GOT3 (cell line): ENCODE results near the gene SLC7A11.

Experiments used
- DNase-seq: peaks from one replicate; lab custom pipeline; 2025; ENCODE audit warnings: mixed read lengths; lab: John Stamatoyannopoulos, UW

The SLC7A11 gene

GRCh38 chr4:138242076-138242833 lies at the start of gene SLC7A11:
TSS of gene SLC7A11 (minus strand) at chr4:138242349. CDS start at chr4:138242069, 280 bp downstream.
- no peak for DNase-seq

GRCh38 chr4:138291431-138291830 lies 49.3 kb upstream of the SLC7A11 start:
- DNase-seq, result no peak

GRCh38 chr4:138290805-138291204 lies 48.7 kb upstream of the SLC7A11 start:
- DNase-seq, result no peak

- no peak for DNase-seq
Observed at GRCh38 chr4:138279286-138279685, 37.1 kb upstream of the SLC7A11 start.

GRCh38 chr4:138277133-138277532 lies 35.0 kb upstream of the SLC7A11 start:
- no peak for DNase-seq

- DNase-seq, result no peak
Observed at GRCh38 chr4:138275963-138276621, 33.9 kb upstream of the SLC7A11 start.

- DNase-seq, result no peak
Observed at GRCh38 chr4:138275216-138275615, 33.1 kb upstream of the SLC7A11 start.

- no peak for DNase-seq
Observed at GRCh38 chr4:138269175-138269574, 27.0 kb upstream of the SLC7A11 start.

- DNase-seq, result no peak
Observed at GRCh38 chr4:138267835-138268234, 25.7 kb upstream of the SLC7A11 start.

GRCh38 chr4:138266948-138267347 lies 24.8 kb upstream of the SLC7A11 start:
- no peak for DNase-seq

- DNase-seq, result no peak
Observed at GRCh38 chr4:138263247-138263816, 21.2 kb upstream of the SLC7A11 start.

GRCh38 chr4:138262469-138262868 lies 20.3 kb upstream of the SLC7A11 start:
- DNase-seq, result no peak

GRCh38 chr4:138262030-138262429 lies 19.9 kb upstream of the SLC7A11 start:
- DNase-seq, result no peak

GRCh38 chr4:138259824-138260223 lies 17.7 kb upstream of the SLC7A11 start:
- DNase-seq, result no peak

- DNase-seq, result no peak
Observed at GRCh38 chr4:138259271-138259670, 17.1 kb upstream of the SLC7A11 start.

- no peak for DNase-seq
Observed at GRCh38 chr4:138256608-138257007, 14.5 kb upstream of the SLC7A11 start.

GRCh38 chr4:138255917-138256597 lies 13.9 kb upstream of the SLC7A11 start:
- no peak for DNase-seq

- DNase-seq, result no peak
Observed at GRCh38 chr4:138252551-138252950, 10.4 kb upstream of the SLC7A11 start.

GRCh38 chr4:138251938-138252337 lies 9.8 kb upstream of the SLC7A11 start:
- no peak for DNase-seq

GRCh38 chr4:138249132-138249531 lies 7.0 kb upstream of the SLC7A11 start:
- no peak for DNase-seq

- no peak for DNase-seq
Observed at GRCh38 chr4:138248058-138248457, 5.9 kb upstream of the SLC7A11 start.

GRCh38 chr4:138247643-138248042 lies 5.5 kb upstream of the SLC7A11 start:
- DNase-seq, result no peak

GRCh38 chr4:138243369-138243768 lies 1.2 kb upstream of the SLC7A11 start:
- DNase-seq, result no peak
